Islet of Langerhans (tissue), 1 donor: ENCODE data around the gene PDC.

Source experiments
- FAIRE-seq: peaks from one replicate; lab custom pipeline; 2011; peaks lifted over from hg19 to GRCh38; lab: Jason Lieb, UNC

PDC gene

GRCh38 chr1:186461014-186461413 is at the start of gene PDC:
Gene PDC (minus strand): TSS chr1:186461114. CDS start chr1:186449459, 11,655 bp downstream.
- FAIRE-seq = no peak

- FAIRE-seq = no peak
Observed at GRCh38 chr1:186503190-186503589, 42.3 kb upstream of the PDC start.

GRCh38 chr1:186502087-186502486 is 41.2 kb upstream of the PDC start:
- FAIRE-seq = no peak

GRCh38 chr1:186500804-186501203 is 39.9 kb upstream of the PDC start:
- no peak for FAIRE-seq

GRCh38 chr1:186499571-186499970 is 38.7 kb upstream of the PDC start:
- no peak for FAIRE-seq

- FAIRE-seq = no peak
Observed at GRCh38 chr1:186498695-186499389, 37.9 kb upstream of the PDC start.

GRCh38 chr1:186498071-186498470 is 37.2 kb upstream of the PDC start:
- no peak for FAIRE-seq

- no peak for FAIRE-seq
Observed at GRCh38 chr1:186497651-186498050, 36.7 kb upstream of the PDC start.

DNA sequence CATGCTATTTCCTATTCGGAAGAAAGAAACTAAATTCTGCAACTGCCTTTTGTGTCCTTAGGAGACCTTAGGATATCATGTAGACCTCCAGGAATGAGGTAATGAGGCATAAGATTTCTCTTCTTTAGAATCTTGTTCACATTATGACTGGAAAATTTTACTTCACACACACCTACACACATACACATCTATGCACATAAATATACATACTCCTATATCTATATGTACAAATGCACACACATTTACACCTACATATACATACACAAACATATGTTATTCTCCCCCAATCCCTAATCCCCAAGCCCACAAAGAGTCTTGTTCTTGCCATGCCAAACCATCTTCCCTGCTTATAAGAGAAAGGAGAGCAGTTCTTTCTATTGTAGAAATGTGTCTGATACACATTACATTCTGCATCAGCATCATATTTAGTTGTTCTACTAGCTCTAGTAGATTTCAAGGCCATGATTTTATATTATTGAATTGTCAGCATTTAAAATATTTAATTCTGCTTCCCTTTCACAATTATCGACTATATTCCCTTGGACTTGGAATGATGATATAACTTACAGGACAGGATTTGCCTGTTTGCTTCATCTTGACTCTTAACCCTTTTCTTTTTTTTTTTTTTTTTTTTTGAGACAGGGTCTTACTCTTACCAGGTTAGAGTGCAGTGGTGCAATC is 35.4 kb upstream of the PDC start:
- no peak for FAIRE-seq

GRCh38 chr1:186494832-186495271 is 33.9 kb upstream of the PDC start:
- no peak for FAIRE-seq

GRCh38 chr1:186492531-186493291 is 31.8 kb upstream of the PDC start:
- no peak for FAIRE-seq

- no peak for FAIRE-seq
Observed at GRCh38 chr1:186491336-186491735, 30.4 kb upstream of the PDC start.

DNA sequence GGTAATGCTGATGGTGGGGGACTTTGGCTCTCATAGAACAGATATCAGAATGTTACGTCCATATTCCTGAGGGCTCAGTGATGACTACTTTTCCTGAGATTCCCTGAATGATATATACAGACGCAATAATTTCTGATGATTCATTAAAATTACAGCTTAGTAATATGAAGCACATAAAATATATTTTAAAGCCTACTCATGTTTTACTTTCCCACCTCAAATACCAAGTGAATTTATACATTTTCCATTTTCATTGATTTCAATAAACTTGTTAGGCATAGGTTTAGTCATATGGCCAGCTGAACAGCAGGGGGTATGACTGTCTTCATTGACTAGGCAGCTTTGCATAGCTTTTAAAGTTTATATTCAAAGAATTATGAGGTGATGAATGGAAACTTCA is 26.2 kb upstream of the PDC start:
- FAIRE-seq = no peak

DNA sequence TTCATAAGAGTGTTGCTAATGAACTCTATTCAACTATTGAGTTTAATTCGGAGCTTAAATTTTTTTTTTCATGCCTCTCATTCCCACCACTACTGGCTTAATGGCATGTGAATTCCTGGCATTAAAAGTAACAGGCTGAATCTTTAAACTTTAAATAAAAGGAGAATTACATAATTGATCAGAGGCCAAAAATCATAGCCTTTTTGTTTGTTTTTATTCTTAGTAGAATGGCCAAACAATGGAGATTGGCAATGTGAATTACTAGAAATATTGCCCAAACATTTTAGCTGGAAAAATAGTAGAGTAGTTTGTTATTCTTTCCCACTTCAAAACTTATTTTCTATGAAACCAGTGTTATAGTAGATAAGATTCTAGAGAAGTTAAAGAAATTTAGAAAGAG is 25.1 kb upstream of the PDC start:
- FAIRE-seq = no peak

GRCh38 chr1:186483561-186483960 is 22.6 kb upstream of the PDC start:
- no peak for FAIRE-seq

GRCh38 chr1:186482661-186483255 is 21.8 kb upstream of the PDC start:
- FAIRE-seq = no peak

- no peak for FAIRE-seq
Observed at GRCh38 chr1:186481303-186481888, 20.5 kb upstream of the PDC start.

- no peak for FAIRE-seq
Observed at GRCh38 chr1:186479162-186479561, 18.2 kb upstream of the PDC start.

DNA sequence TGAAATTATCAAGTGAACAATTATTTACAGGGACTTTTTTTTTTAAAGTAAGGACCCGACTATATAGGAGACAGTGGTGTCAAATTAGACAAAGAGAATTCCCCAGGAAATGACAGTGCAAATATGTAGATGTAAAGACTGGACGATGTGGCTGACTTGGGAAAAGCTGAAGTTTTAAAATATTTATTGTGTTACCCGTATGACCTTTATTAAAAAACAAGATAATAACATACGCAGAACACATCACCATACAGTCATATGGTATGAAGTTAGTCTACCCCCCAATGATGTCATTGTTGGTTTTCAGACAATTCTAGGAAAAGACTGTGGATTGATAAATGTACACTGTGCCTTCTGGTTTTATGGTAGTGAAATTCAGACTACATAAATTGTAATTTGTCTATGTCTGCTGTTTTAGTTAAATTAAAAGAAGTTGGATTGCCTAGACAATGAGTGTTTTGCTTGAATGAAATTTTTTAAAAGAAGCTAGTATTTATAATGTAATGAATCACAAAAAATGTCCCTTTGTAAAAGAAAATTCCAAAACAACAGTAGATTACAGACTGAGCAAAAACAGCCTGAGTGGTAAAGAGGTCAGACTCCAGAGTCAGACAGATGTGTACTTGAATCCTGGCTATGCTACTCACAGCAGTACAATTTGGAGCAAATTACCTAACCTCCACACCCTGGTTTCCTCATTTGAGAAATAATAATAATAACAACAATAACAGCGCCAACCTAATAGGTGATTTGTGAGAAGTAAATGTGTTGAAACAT is 15.5 kb upstream of the PDC start:
- no peak for FAIRE-seq

DNA sequence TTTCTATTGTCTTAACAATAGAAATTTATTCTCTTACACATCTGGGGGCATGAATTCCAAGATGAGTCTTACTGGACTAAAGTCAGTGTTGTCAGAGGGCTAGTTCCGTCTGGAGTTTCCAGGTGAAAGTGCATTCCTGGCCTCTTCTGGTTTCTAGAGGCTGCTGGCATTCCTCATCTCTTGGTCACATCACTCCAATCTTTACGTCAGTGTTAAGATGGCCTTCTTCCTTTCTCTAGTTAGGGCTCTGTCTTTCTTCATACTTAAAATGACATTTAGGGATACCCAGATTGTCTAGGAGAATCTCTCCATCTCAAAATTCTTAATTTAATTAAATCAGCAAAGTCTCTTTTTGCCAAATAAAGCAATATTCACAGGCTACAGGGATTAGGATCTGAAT is 13.3 kb upstream of the PDC start:
- no peak for FAIRE-seq

- no peak for FAIRE-seq
Observed at GRCh38 chr1:186473047-186473446, 12.1 kb upstream of the PDC start.

DNA sequence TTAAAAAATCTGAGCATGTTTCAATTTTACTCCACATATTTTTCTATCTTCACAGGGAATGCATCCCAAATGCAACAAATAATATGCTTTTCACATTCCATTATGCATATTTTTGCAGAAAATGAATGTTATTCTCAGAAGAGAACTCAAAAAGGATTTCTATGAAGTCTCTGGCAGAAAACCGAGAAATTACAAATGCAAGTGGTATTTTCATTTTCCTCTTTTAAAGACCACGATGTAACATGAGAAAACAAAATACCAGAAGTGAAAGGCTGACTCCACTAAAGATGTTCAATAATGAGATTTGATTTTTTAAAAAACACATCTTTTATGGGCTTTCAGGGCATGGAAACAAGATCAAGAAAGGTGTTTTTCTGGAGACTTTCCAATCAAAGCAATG is 5.0 kb upstream of the PDC start:
- no peak for FAIRE-seq
